Stomach smooth muscle (tissue), 2 donors: ENCODE data around the gene RBP4.
"Not testable (repeated sequence)": the region's sequence is repeated elsewhere in the genome, so short reads cannot be mapped to it uniquely, and the experiment has no call there.

Source experiments
- H3K27ac ChIP-seq: one replicate; pipeline ENCODE4 v1.7.0; 2013; ENCODE audit warnings: mild to moderate bottlenecking, low read length, inconsistent platforms
- H3K27me3 ChIP-seq, 2 donors: one replicate each; pipeline ENCODE4 v1.7.0; 2013; ENCODE audit warnings: low read length in 2 of 2; ENCODE audit not compliant: insufficient read depth in 2 of 2, control insufficient read depth in 1 of 2
- H3K36me3 ChIP-seq, 2 donors: one replicate each; pipeline ENCODE4 v1.7.0; 2013; ENCODE audit warnings: low read length in 2 of 2; ENCODE audit not compliant: control insufficient read depth in 2 of 2, insufficient read depth in 2 of 2
- H3K4me1 ChIP-seq: one replicate; pipeline ENCODE4 v1.7.0; 2013; ENCODE audit warnings: low read length; ENCODE audit not compliant: control insufficient read depth, insufficient read depth
- H3K4me3 ChIP-seq, 2 donors: one replicate each; pipeline ENCODE4 v1.7.0; 2013; ENCODE audit warnings: low read length in 2 of 2
- H3K9ac ChIP-seq, 2 donors: one replicate each; pipeline ENCODE4 v1.7.0; 2013; ENCODE audit warnings: low read length in 2 of 2, mild to moderate bottlenecking in 1 of 2
- H3K9me3 ChIP-seq, 2 donors: one replicate each; pipeline ENCODE4 v1.7.0; 2013; ENCODE audit warnings: low read length in 2 of 2; ENCODE audit not compliant: control insufficient read depth in 2 of 2
- donor health status: healthy.
- donor health status: Pancreatic carcinoma.

The RBP4 gene

DNA sequence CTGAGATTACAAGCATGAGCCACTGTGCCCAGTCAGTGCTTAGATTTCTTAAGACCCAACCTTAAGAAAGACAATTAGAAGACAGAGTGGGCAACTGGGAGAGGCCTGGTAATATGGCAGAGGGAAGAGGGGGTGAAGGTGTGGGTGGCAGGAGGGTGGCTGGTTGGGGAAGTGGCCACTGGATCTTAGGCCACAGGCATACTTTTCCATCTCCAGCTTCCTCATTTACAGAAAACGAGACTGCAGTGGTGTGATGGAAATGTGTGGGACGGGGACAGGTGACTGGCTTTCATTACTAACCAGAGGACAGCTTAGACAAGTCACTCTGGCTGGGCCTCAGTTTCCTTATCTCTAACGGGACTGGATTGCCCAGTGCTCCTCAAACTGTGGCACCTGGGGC, 35.6 kb downstream of the RBP4 start:
- H3K9ac ChIP-seq: no peak overlapping the region
- H3K4me1 ChIP-seq: peaks cover 6% of the 10 kb centered on the region
- no peak overlapping the region for H3K27ac ChIP-seq
- H3K9me3 ChIP-seq: no peaks in the 10 kb centered on the region
- H3K4me3 ChIP-seq: no peak overlapping the region
- peaks cover 16 to 19% of the 10 kb centered on the region in 2 donors for H3K27me3 ChIP-seq
- no peaks in the 10 kb centered on the region for H3K36me3 ChIP-seq

DNA sequence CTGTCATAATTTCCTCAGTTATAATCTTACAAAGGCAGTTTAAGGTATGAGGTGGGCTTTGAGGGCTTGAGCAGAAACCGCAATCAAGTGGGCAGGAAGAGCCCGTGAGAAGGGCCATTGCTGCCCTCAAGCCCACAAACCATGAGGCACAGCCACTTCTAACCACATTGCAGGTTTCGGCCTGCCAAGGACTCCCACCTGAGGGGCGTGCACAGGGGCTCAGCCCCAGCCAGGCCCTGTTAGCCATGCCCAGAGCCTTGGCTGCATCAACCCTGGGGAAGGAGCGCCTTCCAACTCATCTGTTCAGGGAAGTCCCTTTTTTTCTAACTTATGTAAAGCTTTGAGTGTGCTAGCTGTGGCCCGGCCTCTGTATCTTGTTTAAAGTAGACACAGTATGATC, 40.5 kb downstream of the RBP4 start:
- Histone ChIP-seq H3K4me3 (no peak overlapping the region), H3K9ac (no peak overlapping the region), H3K4me1 (no peaks in the 10 kb centered on the region), H3K27me3 (no peaks in the 10 kb centered on the region), H3K36me3 (no peaks in the 10 kb centered on the region), H3K27ac (no peak overlapping the region), H3K9me3 (no peaks in the 10 kb centered on the region)

DNA sequence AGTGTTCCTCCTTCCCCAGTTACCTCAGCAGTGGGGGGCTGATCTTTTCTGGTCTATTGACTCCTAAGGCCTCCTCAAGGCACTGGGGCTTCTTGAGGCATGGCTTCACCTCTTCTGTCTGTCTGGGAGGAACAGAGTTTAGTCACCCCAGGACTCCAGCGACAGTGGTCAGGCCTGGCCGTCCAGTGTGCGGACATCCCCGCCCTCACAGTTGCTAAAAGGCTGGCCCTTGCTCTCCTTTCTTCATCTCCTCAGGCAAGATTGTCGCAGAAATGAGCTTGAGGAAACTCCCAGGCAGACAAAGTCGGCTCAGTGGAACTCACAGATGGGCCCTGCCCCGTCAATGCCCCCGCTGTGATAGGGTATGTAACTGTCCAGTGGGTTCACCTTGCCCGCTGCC, 41.5 kb downstream of the RBP4 start:
- H3K4me1 ChIP-seq: no peaks in the 10 kb centered on the region
- no peaks in the 10 kb centered on the region for H3K27me3 ChIP-seq
- no peak overlapping the region for H3K9ac ChIP-seq
- no peaks in the 10 kb centered on the region for H3K9me3 ChIP-seq
- H3K36me3 ChIP-seq: no peaks in the 10 kb centered on the region
- no peak overlapping the region for H3K27ac ChIP-seq
- no peak overlapping the region for H3K4me3 ChIP-seq

DNA sequence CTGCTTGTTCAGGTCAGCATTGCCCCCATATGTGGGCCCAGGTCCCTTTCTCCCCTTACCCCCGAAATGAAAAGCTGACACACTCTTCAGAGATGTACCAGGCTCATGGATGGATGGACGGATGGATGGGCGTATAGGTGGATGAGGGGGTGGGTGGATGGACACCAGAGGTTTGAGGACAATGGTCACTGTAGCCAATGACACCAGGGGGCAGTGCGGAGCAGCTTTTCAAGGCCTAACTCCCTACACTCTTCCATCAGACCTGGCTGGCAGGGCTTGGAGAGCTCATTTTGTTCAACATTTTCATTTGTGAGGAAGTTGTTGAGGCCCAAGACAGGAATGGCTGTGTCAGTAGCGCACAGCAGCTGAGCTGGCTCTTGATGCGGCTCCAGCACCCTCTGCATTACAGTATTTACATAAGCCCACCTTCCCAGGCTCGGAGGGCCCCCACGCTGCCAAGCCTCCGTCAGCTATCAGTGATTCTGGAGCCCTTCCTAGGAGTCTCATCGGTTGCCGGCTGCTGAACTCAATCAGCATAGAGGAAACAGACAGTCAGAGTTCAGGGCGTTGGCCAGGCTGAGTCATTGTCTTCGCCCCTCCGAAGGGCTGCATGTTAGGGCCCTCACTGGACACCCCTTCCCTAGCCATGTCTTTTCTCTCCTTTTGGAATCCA, 46.1 kb downstream of the RBP4 start:
- Histone ChIP-seq H3K4me1 (no peaks in the 10 kb centered on the region), H3K9me3 (no peaks in the 10 kb centered on the region), H3K9ac (no peak overlapping the region), H3K36me3 (no peaks in the 10 kb centered on the region), H3K27ac (no peak overlapping the region), H3K27me3 (no peaks in the 10 kb centered on the region), H3K4me3 (no peak overlapping the region)

DNA sequence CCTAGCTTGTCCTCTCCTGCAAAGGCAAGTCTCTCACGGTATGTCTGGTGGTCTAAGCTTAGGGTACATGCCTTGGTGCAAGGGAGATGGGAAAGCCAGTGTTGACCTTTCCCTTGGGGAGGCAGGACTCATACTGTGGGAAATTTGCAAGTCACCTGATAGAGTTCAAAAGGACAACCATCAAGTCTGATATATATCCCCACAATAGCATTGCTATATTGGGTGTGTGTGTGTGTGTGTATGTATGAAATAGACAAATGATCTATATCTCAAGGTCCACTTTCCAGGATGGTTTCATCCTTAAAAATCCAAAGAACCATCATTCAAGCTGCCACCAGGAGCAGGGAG, 46.7 kb downstream of the RBP4 start:
- no peaks in the 10 kb centered on the region for H3K4me1 ChIP-seq
- H3K36me3 ChIP-seq: no peaks in the 10 kb centered on the region
- H3K27me3 ChIP-seq: no peaks in the 10 kb centered on the region
- H3K9me3 ChIP-seq: no peaks in the 10 kb centered on the region
- no peak overlapping the region for H3K4me3 ChIP-seq
- H3K9ac ChIP-seq: no peak overlapping the region
- H3K27ac ChIP-seq: no peak overlapping the region

DNA sequence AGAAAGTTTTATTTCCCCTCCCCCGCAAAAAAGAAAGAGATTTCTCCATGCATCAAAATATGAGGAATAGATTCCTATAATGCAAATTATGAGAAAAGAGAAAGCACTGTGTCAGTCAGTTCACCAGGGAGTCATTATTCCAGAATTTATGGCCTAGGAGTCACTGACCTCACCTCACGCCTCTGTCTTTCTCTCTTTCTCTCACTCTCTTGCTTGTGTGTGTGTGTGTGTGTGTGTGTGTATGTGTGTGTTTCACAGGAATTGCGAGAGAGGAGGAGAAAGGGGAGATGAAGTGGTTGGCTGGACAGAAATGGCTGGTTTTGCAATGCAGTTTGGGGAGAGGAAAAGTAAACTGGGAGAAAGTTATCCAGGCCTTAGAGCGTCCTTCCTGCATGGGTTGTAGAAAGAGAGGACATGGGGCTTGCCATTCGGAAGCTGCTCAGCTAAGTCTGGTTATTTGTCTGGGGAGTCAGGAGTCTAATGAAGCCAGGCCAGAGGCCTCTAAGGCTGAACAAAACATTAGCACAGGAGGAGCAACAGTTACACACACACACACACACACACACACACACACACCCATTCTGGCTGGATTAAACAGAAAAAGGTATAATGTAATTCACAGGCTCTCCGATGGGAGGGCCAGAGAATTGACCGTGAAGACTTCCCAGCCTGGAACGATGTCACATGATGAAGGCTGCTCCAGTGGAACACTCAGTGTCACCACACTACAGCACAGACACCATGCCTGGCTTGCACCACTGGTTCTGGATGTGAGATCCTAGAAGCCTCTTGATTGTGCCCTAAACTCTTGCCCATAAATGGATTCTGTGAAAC, 47.3 kb downstream of the RBP4 start:
- Histone ChIP-seq H3K4me3 (no peak overlapping the region), H3K36me3 (no peaks in the 10 kb centered on the region), H3K9me3 (no peaks in the 10 kb centered on the region), H3K27me3 (no peaks in the 10 kb centered on the region), H3K9ac (no peak overlapping the region), H3K4me1 (no peaks in the 10 kb centered on the region), H3K27ac (no peak overlapping the region)

DNA sequence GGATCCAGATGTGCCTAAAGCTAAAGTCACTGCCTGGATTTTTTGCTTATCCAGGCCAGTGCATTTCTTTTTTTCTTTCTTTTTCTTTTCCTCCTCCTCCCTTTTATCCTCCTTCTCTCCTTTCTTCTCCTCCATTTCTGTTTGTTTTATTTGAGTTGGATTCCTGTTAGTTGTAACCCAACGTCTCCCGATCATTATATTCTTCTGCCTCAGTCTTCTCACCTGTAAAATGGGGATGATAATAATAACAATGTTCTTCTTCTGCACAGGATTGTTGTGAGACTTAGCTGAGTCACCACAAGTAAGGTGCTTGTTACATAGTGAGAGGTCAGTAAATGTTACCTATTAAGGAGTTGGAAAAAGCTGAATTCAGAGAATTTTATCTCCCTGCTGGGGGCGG, 48.3 kb downstream of the RBP4 start:
- Histone ChIP-seq H3K9ac (no peak overlapping the region), H3K36me3 (no peaks in the 10 kb centered on the region), H3K27ac (no peak overlapping the region), H3K4me3 (no peak overlapping the region), H3K27me3 (no peaks in the 10 kb centered on the region), H3K9me3 (no peaks in the 10 kb centered on the region), H3K4me1 (no peaks in the 10 kb centered on the region)

DNA sequence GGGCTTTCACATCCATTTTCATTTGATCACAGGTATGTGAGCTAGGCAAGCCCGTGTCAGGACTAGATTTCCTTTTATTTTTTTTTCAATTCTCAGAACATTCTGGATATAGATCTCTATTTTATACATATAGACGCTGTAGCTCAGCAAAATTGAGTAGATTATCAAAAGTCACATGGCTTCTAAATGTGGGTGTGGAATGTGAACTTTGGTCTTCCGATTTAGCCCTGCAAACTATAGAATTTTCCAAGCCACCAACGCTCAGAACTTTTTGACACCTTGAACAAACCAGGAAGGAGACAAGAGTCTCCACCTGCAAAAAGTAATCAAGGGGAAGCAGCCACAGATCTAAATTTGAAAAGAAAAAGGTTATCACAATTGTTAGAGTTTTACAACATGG, 50.4 kb downstream of the RBP4 start:
- Histone ChIP-seq H3K4me3 (no peak overlapping the region), H3K4me1 (no peaks in the 10 kb centered on the region), H3K9me3 (no peaks in the 10 kb centered on the region), H3K9ac (no peak overlapping the region), H3K27ac (no peak overlapping the region), H3K27me3 (no peaks in the 10 kb centered on the region), H3K36me3 (no peaks in the 10 kb centered on the region)

DNA sequence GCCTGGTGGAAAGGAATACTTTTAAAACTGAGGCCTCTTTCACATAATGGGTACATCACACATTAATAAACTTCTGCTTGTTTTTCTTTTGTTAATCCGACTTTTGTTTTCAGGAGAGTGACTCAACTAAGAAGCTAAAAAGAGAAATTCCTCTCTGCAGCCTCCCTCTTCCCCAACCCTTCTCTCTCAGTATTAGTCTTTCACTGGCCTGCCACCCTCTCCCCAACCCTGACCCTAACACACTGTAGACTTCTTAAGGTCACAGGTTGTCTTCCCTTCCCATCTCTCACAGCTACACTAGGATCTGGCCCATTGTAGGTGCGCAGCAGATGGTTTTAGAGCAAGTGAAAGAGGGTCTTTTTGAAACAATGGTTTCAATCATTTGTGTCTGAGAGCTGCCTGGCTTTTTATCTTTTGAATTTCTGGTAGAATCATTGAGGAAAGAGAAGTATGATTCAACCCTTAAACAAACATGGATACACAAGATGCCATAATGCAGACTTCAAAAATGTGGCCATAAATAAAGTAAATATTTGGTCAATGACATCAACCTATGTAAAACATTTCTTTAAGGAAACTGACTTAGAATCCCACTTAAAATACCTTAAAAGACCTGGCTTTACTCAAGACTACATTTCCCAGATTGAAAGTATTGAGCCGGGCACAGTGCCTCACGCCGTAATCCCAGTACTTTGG, 52.5 kb downstream of the RBP4 start:
- no peaks in the 10 kb centered on the region for H3K27me3 ChIP-seq
- H3K9ac ChIP-seq: no peak overlapping the region
- H3K36me3 ChIP-seq: no peaks in the 10 kb centered on the region
- no peak overlapping the region for H3K27ac ChIP-seq
- H3K4me3 ChIP-seq: no peak overlapping the region
- H3K9me3 ChIP-seq: no peaks in the 10 kb centered on the region
- no peaks in the 10 kb centered on the region for H3K4me1 ChIP-seq

DNA sequence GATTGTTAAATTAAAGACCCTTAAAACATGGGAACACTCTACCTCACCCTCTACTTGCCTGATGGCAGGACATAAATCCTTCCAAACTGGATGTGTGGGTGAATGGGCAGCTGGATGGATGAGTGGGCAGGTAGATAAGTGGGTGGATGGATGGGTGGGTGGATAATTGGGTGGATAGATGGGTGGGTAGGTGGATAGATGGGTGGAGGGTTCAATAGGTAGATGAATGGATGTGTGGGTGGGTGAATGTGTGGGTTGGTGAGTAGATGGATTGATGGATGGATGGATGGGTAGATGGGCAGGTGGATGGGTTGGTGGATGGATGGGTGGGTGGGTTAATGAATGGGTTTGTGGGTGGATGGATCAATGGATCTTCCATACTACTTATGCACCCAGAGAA, 53.5 kb downstream of the RBP4 start:
- H3K36me3 ChIP-seq: no peaks in the 10 kb centered on the region
- H3K4me3 ChIP-seq: no peak overlapping the region
- peaks cover under 1% of the 10 kb centered on the region for H3K4me1 ChIP-seq
- H3K9ac ChIP-seq: no peak overlapping the region
- H3K27ac ChIP-seq: no peak overlapping the region
- no peaks in the 10 kb centered on the region for H3K9me3 ChIP-seq
- no peaks in the 10 kb centered on the region for H3K27me3 ChIP-seq

DNA sequence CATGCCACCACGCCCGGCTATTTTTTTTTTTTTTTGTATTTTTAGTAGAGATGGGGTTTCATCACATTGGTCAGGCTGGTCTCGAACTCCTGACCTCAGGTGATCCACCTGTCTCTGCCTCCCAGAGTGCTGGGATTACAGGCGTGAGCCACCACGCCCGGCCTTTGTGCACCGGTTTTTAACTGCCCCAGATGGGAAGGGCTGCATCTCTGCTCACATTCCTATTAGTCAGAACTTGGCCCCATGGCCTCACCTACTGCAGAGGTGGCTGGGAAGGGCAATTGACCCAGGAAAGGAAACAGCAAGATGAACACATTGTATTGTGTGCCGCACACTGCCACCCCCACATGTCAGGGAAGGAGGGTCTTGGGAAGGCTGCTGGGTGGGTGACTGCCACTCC, 54.0 kb downstream of the RBP4 start:
- H3K27me3 ChIP-seq, H3K4me1 ChIP-seq, H3K36me3 ChIP-seq, H3K27ac ChIP-seq, H3K4me3 ChIP-seq, H3K9me3 ChIP-seq, H3K9ac ChIP-seq: not testable (repeated sequence)
